ENCODE results near the gene CEP131.

The CEP131 gene

GRCh38 chr17:81221371-81221841, 1.4 kb downstream of the CEP131 start:
- peaks cover 49% of the 10 kb centered on the region for H3K36me3 ChIP-seq
- TF ChIP-seq CTCF (IDR thresholded peaks at IDR 0.05; ENCODE audit: low read depth, low read length), result no peak
- no peaks in the 10 kb centered on the region for H3K27me3 ChIP-seq (ENCODE audit: insufficient read depth, low read depth, severe bottlenecking)
- DNase-seq, result no peak
- peak overlapping the region; percentile 94 for H3K4me3 ChIP-seq (ENCODE audit: low read depth, low read length)
- no peak overlapping the region for H3K27ac ChIP-seq
- H3K9me3 ChIP-seq (ENCODE audit: severe bottlenecking), result peaks cover 3% of the 10 kb centered on the region

GRCh38 chr17:81219476-81220180, 3.1 kb downstream of the CEP131 start:
- no peak for TF ChIP-seq CTCF (IDR thresholded peaks at IDR 0.05; ENCODE audit: low read depth, low read length)
- no peak overlapping the region for H3K4me3 ChIP-seq (ENCODE audit: low read depth, low read length)
- H3K27me3 ChIP-seq (ENCODE audit: insufficient read depth, low read depth, severe bottlenecking), result no peaks in the 10 kb centered on the region
- peaks cover 59% of the 10 kb centered on the region for H3K36me3 ChIP-seq
- H3K9me3 ChIP-seq (ENCODE audit: severe bottlenecking), result peaks cover 3% of the 10 kb centered on the region
- no peak for DNase-seq
- no peak overlapping the region for H3K27ac ChIP-seq

DNA sequence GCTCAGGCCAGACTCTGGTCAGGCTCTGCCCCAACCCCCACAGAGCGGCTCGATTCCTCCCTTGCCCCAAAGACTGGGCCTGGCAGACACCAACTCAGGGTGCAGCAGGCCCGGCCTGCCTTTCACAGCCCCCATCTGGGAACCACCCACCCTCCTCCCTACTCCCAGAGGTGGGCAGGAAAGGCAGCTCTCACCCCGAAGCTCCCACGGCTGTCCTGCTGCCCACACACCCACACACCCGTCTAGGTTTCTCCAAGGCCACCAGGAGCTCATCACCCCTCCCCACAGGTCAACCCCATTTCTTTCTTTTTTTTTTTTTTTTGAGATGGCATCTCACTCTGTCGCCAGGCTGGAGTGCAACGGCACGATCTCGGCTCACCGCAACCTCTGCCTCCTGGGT, 3.8 kb downstream of the CEP131 start:
- TF ChIP-seq CTCF (IDR thresholded peaks at IDR 0.05; ENCODE audit: low read depth, low read length), result no peak
- peaks cover 61% of the 10 kb centered on the region for H3K36me3 ChIP-seq
- no peak for DNase-seq
- H3K27me3 ChIP-seq (ENCODE audit: insufficient read depth, low read depth, severe bottlenecking), result no peaks in the 10 kb centered on the region
- peaks cover 3% of the 10 kb centered on the region for H3K9me3 ChIP-seq (ENCODE audit: severe bottlenecking)
- H3K27ac ChIP-seq, result no peak overlapping the region
- no peak overlapping the region for H3K4me3 ChIP-seq (ENCODE audit: low read depth, low read length)

GRCh38 chr17:81218459-81218858, 4.3 kb downstream of the CEP131 start:
- DNase-seq, result no peak
- H3K9me3 ChIP-seq (ENCODE audit: severe bottlenecking), result peaks cover 3% of the 10 kb centered on the region
- no peak for TF ChIP-seq CTCF (IDR thresholded peaks at IDR 0.05; ENCODE audit: low read depth, low read length)
- H3K4me3 ChIP-seq (ENCODE audit: low read depth, low read length), result no peak overlapping the region
- H3K36me3 ChIP-seq, result peaks cover 67% of the 10 kb centered on the region
- no peaks in the 10 kb centered on the region for H3K27me3 ChIP-seq (ENCODE audit: insufficient read depth, low read depth, severe bottlenecking)
- H3K27ac ChIP-seq, result no peak overlapping the region

- DNase-seq, result no peak
- Histone ChIP-seq H3K27me3 (ENCODE audit: insufficient read depth, low read depth, severe bottlenecking) (no peaks in the 10 kb centered on the region), H3K9me3 (ENCODE audit: severe bottlenecking) (no peaks in the 10 kb centered on the region), H3K4me3 (ENCODE audit: low read depth, low read length) (no peak overlapping the region), H3K36me3 (peaks cover 76% of the 10 kb centered on the region), H3K27ac (no peak overlapping the region)
- no peak for TF ChIP-seq CTCF (IDR thresholded peaks at IDR 0.05; ENCODE audit: low read depth, low read length)
Observed at GRCh38 chr17:81217491-81217890, 5.3 kb downstream of the CEP131 start.

DNA sequence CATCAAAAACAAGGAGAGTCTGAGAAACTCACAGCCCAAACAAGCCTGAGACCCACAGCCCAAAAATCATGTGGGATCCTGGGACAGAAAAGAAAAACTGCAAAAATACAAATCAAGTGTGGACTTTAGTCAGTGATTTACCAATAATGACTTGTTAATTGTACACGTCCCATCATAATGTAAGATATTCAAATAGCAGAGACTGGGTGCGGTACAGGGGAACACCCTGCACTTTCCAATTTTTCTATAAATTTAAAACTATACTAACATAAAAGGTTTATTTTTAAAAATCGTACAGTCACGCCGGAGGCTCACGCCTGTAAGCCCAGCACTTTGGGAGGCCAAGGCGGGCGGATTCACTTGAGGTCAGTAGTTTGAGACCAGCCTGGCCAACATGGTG, 8.8 kb downstream of the CEP131 start:
- no peaks in the 10 kb centered on the region for H3K27me3 ChIP-seq (ENCODE audit: insufficient read depth, low read depth, severe bottlenecking)
- no peak overlapping the region for H3K27ac ChIP-seq
- peaks cover 67% of the 10 kb centered on the region for H3K36me3 ChIP-seq
- DNase-seq, result no peak
- H3K9me3 ChIP-seq (ENCODE audit: severe bottlenecking), result no peaks in the 10 kb centered on the region
- no peak for TF ChIP-seq CTCF (IDR thresholded peaks at IDR 0.05; ENCODE audit: low read depth, low read length)
- H3K4me3 ChIP-seq (ENCODE audit: low read depth, low read length), result no peak overlapping the region
